GM21528 (cell line): Measurements from ENCODE around the gene DACT1.
"Not testable (repeated sequence)": the region's sequence is repeated elsewhere in the genome, so short reads cannot be mapped to it uniquely, and the experiment has no call there.

Source experiments
- ATAC-seq: cut with Tn5 transposase; IDR thresholded peaks from one replicate; pipeline ENCODE4 v1.9.1; 2021; ENCODE audit warnings: mild to moderate bottlenecking, moderate library complexity; ENCODE audit not compliant: unreplicated experiment, low FRiP score

DACT1 gene, protein sequence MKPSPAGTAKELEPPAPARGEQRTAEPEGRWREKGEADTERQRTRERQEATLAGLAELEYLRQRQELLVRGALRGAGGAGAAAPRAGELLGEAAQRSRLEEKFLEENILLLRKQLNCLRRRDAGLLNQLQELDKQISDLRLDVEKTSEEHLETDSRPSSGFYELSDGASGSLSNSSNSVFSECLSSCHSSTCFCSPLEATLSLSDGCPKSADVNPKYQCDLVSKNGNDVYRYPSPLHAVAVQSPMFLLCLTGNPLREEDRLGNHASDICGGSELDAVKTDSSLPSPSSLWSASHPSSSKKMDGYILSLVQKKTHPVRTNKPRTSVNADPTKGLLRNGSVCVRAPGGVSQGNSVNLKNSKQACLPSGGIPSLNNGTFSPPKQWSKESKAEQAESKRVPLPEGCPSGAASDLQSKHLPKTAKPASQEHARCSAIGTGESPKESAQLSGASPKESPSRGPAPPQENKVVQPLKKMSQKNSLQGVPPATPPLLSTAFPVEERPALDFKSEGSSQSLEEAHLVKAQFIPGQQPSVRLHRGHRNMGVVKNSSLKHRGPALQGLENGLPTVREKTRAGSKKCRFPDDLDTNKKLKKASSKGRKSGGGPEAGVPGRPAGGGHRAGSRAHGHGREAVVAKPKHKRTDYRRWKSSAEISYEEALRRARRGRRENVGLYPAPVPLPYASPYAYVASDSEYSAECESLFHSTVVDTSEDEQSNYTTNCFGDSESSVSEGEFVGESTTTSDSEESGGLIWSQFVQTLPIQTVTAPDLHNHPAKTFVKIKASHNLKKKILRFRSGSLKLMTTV

DNA sequence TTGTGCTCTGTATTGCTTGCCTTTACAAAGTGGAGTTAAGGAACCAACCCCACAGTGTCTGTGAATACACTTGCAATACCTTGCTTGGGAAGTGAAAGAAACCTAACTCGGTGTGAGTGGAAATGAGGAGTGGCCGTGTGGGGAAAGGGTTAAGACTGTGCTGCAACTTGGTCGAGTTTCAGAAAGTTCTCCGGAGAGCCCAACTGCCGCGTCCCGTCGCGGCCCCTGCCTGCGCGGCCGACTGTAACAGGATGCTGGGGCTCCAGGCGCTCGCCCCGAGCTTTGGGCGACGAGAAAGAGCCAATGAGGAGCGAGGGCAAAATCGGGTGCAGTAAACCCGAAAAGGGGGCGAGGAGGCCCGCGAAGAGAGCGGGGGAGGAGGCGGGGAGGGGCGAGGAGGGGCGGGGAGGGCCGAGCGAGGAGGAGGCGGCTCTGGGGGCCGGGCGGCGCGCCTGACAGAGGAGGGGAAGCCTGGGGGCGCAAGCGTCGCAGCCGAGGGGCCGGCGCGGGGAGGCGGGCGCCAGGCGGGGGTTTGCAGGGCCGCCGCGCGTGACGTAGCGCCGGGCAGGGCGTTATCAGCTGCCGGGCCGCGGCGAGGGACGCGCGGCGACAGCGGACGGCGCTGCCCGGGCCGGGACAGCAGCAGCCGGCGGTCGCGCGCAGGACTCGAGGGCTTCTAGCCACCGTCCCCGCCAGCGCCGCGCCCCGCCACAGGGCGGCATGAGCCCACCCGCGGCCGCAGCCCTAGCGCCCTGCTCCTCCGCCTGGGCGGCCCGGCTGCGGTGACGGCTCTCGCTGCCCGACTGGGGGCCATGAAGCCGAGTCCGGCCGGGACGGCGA lies at the start of gene DACT1:
DACT1 (plus strand) TSS at position 572 of the 840 bp plus-strand sequence; CDS start at position 813, 241 bp downstream.
- peak; percentile 54 for ATAC-seq

DNA sequence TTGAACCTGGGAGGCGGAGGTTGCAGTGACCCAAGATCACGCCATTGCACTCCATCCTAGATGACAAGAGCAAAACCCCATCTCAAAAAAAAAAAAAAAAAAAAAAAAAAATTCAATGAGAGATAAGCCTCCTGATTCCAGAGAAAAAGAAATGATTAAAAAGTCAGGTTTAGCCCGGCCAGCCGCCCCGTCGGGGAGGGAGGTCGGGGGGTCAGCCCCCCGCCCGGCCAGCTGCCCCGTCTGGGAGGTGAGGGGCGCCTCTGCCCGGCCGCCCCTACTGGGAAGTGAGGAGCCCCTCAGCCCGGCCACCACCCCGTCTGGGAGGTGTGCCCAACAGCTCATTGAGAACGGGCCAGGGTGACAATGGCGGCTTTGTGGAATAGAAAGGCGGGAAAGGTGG lies 49.4 kb upstream of the DACT1 start:
- ATAC-seq: not testable (repeated sequence)

DNA sequence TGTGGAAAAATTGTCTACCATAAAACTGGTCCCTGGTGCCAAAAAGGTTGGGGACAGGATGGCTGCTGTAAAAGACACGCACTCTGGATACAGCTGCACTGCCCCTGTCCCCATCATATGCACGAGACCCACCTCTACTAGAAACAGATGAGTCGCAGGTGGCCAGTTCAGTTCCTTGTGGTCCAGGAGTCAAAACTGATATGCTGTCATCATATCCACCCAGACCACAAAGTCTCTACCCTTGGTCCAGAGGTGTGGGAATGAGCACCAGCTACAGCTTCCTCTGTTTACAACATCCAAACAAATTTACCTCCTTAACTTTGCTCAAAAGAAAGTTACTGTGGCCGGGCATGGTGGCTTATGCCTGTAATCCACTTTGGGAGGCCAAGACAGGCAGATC lies 43.8 kb upstream of the DACT1 start:
- no peak for ATAC-seq

DNA sequence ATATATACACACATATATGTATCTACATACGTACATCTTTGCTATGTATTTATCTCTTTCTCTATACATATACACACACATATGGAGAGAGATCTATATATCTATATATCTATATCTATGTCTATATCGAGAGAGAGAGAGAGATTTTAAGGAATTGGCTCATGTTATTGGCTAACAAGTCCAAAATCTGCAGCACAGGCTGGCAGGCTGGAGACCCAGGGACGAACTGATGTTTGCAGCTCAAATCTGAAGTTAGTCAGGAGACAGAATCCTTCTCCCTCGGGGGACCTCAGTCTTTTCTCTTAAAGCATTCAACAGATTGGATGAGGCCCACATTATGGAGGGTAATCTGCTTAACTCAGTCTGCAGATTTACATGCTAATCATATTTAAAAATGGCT lies 40.7 kb upstream of the DACT1 start:
- no peak for ATAC-seq

DNA sequence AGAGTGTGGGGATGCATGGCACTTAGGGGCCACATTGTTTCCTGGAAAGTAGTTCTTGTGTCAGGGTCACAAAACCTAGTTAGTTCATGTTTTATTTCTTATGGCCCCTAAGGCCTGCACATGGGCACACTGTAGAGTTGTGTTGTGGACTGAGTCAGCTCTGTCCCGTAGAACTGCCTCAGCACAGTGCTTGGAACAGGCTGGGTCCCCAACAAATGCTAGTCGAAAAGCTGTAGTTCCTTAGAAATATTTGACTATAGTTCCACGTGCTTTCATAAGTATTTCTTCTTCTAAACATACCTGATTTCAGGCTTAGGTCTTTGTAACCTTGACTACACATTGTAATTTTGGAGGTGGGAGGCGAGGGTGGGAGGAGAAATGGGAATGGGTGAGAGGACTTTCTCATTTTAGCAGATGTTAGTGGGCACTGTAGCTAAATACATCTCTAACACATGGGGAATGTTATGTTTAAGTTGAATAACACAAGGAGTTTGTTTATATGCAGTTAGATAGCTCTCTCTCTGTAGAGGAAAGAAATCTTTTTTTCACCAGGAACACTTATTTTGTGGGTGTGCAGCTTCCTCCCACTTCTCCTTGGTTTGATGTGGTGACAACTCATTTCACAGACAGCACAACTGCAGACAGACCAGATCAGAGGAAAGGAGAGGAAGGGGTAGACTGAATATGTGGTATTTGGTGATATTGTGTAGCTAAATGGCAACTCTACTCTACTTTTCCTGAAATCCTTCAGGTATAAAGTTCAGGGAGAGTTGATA lies 39.5 kb upstream of the DACT1 start:
- ATAC-seq: no peak

DNA sequence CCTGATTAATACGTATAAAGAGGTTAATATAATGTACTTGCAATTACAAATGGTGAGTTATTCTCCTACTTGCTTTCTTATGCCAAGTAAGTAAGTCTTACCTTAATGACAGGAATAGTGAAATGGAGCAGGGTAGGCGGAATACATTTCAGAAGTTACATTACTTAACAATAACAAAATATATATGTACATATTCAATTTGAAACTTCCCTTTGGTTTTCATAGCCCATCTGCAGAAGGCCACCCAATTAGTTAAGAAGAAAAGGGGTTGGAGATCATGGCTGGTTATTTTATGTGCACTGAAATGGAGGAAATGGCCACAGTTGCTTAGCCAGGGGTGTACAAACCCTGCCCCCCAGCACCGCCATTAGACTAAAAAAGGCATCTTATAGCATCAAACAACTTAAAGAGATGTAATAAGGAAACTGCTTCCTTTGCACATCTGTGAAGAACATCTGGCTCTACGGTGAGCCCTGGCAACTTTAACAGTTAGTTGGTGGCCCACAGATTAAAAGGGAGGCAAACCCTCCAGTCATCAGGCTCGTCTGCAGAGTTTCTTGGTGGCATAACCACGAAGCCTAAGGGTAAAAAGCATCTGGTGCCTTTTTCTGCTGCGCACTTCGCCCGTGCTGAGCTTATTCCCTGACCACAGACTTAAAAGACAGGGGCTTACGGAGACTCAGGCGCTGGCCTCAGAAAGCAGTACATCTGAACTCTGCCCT lies 38.8 kb upstream of the DACT1 start:
- ATAC-seq: no peak

DNA sequence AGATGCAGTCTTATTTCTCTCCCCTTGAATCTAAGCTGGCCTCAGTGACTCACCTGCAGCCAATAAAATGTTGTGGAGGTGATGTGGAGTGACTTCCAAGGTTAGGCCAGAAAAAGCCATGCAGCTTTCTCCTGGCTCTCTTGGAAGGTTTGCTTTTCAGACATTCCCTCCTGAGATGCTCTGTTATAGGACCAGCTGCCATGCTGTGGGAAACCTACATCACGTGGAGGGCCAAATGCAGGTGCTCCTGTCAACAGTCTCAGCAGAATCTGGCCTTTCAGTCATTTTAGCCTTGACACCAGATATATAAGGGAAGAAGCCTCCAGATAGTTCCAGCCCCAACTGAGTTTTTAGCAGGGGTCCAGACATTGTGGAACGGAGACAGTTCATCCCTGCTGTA lies 38.1 kb upstream of the DACT1 start:
- no peak for ATAC-seq

DNA sequence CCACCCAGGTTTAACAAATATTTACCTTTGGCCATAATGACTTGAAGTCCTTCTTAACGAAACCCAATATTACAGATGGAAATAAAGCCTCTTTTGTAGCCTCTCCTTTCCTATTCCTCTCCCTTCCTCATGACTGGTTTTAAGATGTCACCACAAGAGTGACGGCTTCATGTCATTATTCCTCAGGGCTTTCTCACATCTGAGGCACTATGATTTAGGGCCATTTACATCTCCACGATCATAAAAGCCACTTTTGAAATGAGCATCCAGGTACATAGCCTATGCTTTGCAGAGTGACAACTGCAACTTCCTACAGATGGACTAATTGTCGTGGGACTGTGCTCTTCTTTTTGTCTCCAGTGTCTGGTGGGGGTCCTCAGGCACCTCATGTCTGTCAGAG lies 32.3 kb upstream of the DACT1 start:
- ATAC-seq: no peak

DNA sequence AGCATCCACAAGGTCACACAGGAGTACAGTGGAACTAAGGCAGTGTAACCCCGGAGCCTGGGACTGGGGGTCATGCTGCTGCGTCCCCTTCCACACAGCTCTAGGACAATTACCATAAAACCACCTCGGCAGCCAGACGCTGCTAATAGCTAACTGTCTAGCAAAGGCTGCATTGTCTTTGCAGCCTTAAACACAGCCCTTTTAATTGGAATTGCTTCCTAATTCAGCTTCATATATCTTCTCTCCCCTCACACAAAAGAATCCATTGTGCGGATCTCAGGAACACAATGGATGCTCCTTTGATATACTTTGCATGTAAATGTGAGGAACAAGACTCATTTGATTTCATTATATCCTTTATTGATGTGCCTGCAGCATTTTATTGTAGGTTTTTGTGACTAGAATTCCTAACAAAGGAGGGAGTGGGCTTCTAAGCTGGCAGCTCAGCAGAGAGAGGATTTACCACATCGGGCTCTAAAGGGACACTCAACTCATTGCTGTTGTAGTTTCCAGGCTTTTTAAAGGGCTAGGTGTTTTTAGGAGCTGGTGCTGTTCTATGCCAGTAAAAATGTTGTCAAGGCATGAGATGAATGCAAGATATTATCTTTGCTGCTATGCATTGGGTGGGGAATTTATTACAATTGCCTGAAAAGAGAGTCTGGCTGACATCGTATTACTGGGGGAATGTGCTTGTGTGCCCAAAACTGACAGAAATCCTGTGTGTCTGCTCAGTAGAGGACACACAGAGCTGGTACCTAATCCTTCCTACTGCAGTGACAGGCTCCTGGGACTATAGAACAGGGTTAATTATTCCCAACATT lies 30.4 kb upstream of the DACT1 start:
- no peak for ATAC-seq

DNA sequence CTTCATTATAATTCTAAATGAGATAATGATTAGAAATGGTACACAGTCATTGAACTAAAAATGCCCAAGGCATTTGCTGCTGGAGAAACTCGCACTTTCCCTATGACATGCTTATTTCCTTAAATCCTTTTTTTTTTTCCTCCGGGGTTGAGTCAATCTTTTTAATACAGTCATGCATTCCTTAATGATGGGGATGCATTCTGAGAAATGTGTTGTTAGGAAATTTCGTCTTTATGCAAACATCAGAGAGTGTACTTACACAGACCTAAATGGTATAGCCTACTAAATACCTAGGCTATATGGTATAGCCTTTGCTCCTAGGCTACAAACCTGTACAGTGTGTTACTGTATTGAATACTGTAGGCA lies 29.8 kb upstream of the DACT1 start:
- ATAC-seq: no peak

DNA sequence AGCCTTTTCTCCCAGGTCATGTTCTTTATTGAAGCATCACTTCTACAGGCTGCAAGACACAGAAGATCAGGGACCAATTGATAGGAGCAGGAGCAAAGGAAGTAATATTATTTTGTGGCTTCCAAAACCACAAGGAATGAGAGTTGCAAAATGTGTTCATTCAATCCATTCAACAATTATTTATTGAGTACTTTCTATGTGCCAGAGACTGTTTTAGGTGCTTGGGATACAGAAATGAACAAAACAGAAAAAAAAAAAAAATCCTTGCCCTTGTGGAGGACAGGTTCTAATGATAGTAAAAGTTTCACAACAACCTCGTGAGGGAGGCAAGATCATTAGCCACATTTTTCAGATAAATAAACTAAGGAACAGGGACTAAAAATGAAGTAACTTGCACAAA lies 20.1 kb upstream of the DACT1 start:
- no peak for ATAC-seq

DNA sequence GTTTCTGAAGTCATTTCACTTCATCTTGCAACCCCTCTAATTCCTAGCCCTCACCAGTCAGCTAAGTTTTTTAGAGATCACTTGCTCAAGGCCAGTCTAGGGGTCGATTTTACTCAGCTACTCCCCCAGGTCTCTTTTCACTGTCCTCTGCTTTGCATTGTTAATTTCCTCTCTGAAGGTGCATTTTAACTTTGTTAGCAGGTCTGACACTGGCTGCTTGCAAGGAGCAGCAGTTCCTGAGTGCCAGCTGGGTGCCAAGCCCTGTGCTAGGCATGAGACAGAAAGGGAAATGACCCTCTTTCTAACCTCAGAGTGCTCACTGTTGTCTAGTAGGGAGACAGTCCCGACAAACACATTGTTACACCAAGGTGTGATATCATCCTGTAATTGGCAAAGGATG lies 17.8 kb upstream of the DACT1 start:
- no peak for ATAC-seq

DNA sequence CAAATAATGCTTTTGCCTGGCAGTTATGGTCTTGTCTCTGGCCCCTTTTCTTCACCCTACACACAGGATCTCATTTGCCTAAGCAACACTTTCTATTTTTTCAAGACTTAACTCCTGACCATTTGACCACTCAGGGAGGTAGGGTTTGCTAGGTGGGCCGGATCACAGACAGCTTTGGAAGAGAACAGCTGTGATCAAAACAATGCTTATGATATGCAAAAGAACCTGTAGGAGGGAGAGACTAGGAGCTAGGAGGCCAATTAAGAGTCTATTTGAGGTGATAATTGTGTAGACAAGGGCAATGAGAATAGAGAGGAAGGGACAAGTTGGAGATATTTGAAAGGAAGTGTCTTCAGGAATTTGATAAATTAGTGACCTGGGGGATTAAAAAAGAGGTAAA lies 12.3 kb upstream of the DACT1 start:
- ATAC-seq: no peak

DNA sequence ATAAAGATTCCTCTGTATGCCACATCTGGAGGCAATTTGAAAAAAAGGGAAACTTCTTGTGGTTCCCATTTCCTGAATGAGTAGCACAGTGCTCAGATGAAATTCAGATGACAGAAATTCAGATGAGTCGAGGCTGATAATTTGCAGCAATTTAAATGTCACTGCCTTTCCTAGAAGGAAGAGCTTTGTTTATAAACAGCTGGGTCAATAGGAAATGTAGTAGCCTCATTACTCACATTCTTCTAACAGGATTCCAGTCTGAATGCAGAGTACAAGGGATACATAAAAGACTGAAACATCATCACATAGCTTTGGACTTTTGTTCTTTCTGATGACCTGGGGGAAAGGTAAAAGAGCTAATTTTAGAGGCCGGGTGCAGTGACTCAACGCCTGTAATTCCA lies 11.3 kb upstream of the DACT1 start:
- no peak for ATAC-seq

DNA sequence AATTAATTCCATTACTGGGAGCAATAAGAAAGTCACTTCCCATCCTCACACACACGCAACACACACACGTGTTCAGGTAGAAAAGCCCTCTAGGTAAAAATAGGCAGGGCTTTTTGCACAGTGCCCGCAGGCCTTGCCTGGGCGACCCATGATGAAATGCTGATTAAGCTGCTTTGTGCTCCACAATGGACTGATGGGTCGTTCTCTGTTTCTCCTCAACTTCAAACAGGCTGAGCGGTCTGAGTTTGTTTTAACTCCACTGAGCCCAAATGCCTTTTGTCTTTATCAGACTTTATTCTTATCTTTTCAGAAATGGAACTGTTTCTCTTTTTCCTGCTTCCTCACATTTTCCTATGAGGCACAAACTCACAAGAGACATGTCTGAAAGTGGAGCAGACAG lies 9.4 kb upstream of the DACT1 start:
- no peak for ATAC-seq

DNA sequence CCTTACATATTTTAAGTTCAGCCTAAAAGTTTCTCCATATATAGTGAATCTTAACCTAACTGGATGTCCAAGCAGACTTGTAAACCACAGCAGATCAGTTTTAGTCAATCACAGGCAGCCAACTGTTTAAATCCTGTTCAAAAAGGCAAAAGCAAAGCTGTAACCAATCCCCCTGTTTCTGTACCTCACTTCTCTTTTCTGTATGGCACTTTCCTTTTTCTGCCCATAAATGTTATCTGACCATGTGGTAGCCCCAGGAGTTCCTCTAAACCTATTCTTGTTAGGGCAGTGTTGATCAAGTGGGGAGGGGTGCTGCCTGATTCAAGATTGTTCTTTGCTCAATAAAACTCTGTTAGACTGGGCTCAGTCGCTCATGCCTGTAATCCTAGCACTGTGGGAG lies 8.5 kb upstream of the DACT1 start:
- no peak for ATAC-seq

DNA sequence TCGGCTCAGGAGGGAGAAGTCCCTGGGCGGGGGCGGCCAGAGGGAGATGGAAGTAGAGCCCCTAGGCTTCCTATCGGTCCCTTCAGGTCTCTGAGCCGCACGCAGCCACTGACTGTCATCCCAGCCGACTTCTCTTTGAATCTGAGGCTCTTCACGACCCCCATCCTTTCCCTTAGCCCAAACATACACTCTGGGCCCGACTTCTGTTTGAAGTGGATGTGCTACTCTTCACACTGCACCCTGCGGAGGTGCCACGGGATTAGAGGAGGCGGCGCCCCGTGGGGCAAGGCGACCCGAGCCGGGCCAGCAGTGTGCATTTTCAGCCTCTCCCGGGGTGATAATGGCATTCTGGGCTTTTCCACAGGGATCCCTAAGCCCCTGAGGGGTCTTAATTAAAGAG lies 6.0 kb upstream of the DACT1 start:
- no peak for ATAC-seq

DNA sequence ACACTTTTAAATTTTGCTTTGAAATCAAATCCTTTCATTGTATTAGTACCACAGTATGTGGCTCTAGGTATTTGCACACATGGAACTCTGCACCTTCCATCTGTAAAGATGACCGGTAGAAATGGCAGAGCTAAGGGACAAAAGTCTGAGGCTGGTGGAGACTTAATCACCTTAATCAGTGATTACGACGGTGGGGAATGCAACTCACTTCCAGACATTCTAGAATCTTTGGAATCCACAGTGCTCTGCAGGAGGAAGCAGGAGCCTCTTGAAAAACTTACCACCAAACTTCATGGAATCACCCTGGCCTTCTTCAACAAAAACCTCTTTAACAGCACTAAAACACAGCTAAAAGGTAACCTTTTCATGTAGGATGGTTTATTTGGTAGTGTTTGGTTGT lies 3.9 kb upstream of the DACT1 start:
- no peak for ATAC-seq
